HepG2 (cell line): ENCODE results near the gene UBALD1. TPM values are rescaled to one million over a fixed set of nuclear protein-coding genes. Genes with fewer than 3 reads are reported as not detected.

Source experiments
- AGO2 ChIP-seq: fragments of 200-400 bp; formaldehyde crosslinking; optimal IDR thresholded peaks from 2 replicates; pipeline ENCODE3; 2017; ENCODE audit warnings: mild to moderate bottlenecking, low read depth, low read length, moderate library complexity
- ATF1 ChIP-seq: IDR thresholded peaks from 2 replicates; pipeline ENCODE4 v1.6.1; 2016; ENCODE audit warnings: mild to moderate bottlenecking, control low read depth
- BCL6 ChIP-seq: IDR thresholded peaks from 2 replicates; pipeline ENCODE4 v1.6.1; 2016; ENCODE audit warnings: missing genetic modification reagents, missing compliant biosample characterization
- CREBL2 ChIP-seq: sonication (generic); formaldehyde crosslinking; IDR thresholded peaks from 2 replicates; pipeline ENCODE4 v1.8.1; 2023; ENCODE audit warnings: missing genetic modification reagents, mild to moderate bottlenecking, borderline replicate concordance
- FOXK1 ChIP-seq: sonication (generic); formaldehyde crosslinking; IDR thresholded peaks from 2 replicates; pipeline ENCODE4 v1.4.0; 2020; ENCODE audit warnings: low read depth, missing genetic modification reagents, borderline replicate concordance
- MAX ChIP-seq: IDR thresholded peaks from 2 replicates; pipeline ENCODE4 v1.6.1; 2012; ENCODE audit warnings: inconsistent platforms
- MAZ ChIP-seq, 2 experiments: sonication (generic) in 1 of 2; formaldehyde crosslinking in 1 of 2; IDR thresholded peaks; 2 replicates each; pipeline versions ENCODE4 v1.5.0 to v1.6.1; 2012 to 2020; ENCODE audit warnings: low read depth in 2 of 2, mild to moderate bottlenecking in 2 of 2, borderline replicate concordance in 1 of 2, improper control_type of control experiment in 1 of 2, low read length in 1 of 2, missing genetic modification reagents in 1 of 2, moderate library complexity in 1 of 2
- PAWR ChIP-seq: sonication (generic); formaldehyde crosslinking; IDR thresholded peaks from 2 replicates; pipeline ENCODE4 v1.4.0; 2020; ENCODE audit warnings: missing genetic modification reagents, mild to moderate bottlenecking, borderline replicate concordance
- PBX2 ChIP-seq: IDR thresholded peaks from 2 replicates; pipeline ENCODE4 v1.6.1; 2016; ENCODE audit warnings: control low read depth
- PLRG1 ChIP-seq: fragments of 450-650 bp; conservative IDR thresholded peaks from 2 replicates; pipeline ENCODE4 v1.6.1; 2016
- RFX1 ChIP-seq: fragments of 450-650 bp; IDR thresholded peaks from 2 replicates; pipeline ENCODE4 v1.6.1; 2017
- SRSF9 ChIP-seq: fragments of 200-400 bp; formaldehyde crosslinking; IDR thresholded peaks from 2 replicates; pipeline ENCODE4 v1.6.1; 2018; ENCODE audit warnings: borderline replicate concordance, mild to moderate bottlenecking, low read depth, low read length; ENCODE audit not compliant: insufficient read depth, poor library complexity, severe bottlenecking
- ZBTB49 ChIP-seq: sonication (generic); formaldehyde crosslinking; IDR thresholded peaks from 2 replicates; pipeline ENCODE4 v1.4.0; 2020; ENCODE audit warnings: missing genetic modification reagents, borderline replicate concordance
- ZFP36L2 ChIP-seq: sonication (generic); formaldehyde crosslinking; IDR thresholded peaks from 2 replicates; pipeline ENCODE4 v1.4.0; 2020; ENCODE audit warnings: missing genetic modification reagents
- ZNF263 ChIP-seq: sonication (generic); formaldehyde crosslinking; IDR thresholded peaks from 2 replicates; pipeline ENCODE4 v1.4.0; 2020; ENCODE audit warnings: missing genetic modification reagents
- ZNF484 ChIP-seq: sonication (generic); formaldehyde crosslinking; IDR thresholded peaks from 2 replicates; pipeline ENCODE4 v1.5.1; 2020; ENCODE audit warnings: mild to moderate bottlenecking, low read depth, missing genetic modification reagents, borderline replicate concordance
- ZNF639 ChIP-seq: conservative IDR thresholded peaks from 2 replicates; pipeline ENCODE4 v1.6.1; 2018; ENCODE audit warnings: missing genetic modification reagents
- ZNF674 ChIP-seq: sonication (generic); formaldehyde crosslinking; IDR thresholded peaks from 2 replicates; pipeline ENCODE4 v1.5.0; 2020; ENCODE audit warnings: low read depth, mild to moderate bottlenecking, missing genetic modification reagents
- ZNF792 ChIP-seq: IDR thresholded peaks from 2 replicates; pipeline ENCODE4 v1.6.1; 2016
- polyA plus RNA-seq, 8 experiments: library from polyadenylated mRNA; depleted of rRNA in 3 of 8; stranded (reverse) in 7 of 8; unstranded in 1 of 8; fragments of >200 nt; fragmentation: Illumina TruSeq in 4 of 8; extraction: Trizol in 4 of 8; gene quantifications; 2 replicates each; pipeline versions ENCODE4 v1.2.1 to v1.2.3, GENCODE V29; 2011 to 2016; ENCODE audit warnings: low read depth in 4 of 8, missing spikeins in 1 of 8, mixed read lengths in 1 of 8; ENCODE audit not compliant: insufficient read depth in 1 of 8
- total RNA-seq, 5 experiments: library from RNA; depleted of rRNA; stranded (reverse); fragments of >200 nt; fragmentation: Illumina TruSeq; extraction: Trizol; gene quantifications; 2 replicates each; pipeline ENCODE4 v1.2.3, GENCODE V29; 2016; ENCODE audit warnings: low read depth in 1 of 5
- TF ChIP-seq, protein P1 (sequence below): sonication (generic); formaldehyde crosslinking; IDR thresholded peaks from 2 replicates; pipeline ENCODE4 v1.8.1; 2023; ENCODE audit warnings: mild to moderate bottlenecking, missing genetic modification reagents
- TF ChIP-seq, protein P2 (sequence below): IDR thresholded peaks from 2 replicates; pipeline ENCODE4 v1.6.1; 2016; ENCODE audit warnings: low read depth

UBALD1 gene
- total and polyA plus RNA-seq, 2 of the 13 experiments (the other 11 are each of a cell fraction or from before 2014, with no cell fraction given), result 6.8 to 12.3 TPM

- TF ChIP-seq ZNF639 (CRISPR knock-in tag), result peak; percentile 83; the same call in 1 of the 2 replicates
- TF ChIP-seq SRSF9, result no peak
- TF ChIP-seq ZBTB49 (CRISPR knock-in tag), result 0 out of 2 replicates have a peak, but pooled peaks have one; percentile 30
- peak; percentile 95 for TF ChIP-seq ZNF792 (CRISPR knock-in tag)
- peak; percentile 70; the same call in 1 of the 2 replicates for TF ChIP-seq ZFP36L2
- TF ChIP-seq ZNF484 (CRISPR knock-in tag), result 0 out of 2 replicates have a peak, but pooled peaks have one; percentile 50
- TF ChIP-seq BCL6 (CRISPR knock-in tag), result peak; percentile 96
- peak; percentile 41; the same call in 1 of the 2 replicates for TF ChIP-seq MAZ (IDR thresholded peaks at IDR 0.05; ENCODE audit: borderline replicate concordance, low read depth, low read length)
- TF ChIP-seq MAZ (CRISPR knock-in tag; IDR thresholded peaks at IDR 0.05; ENCODE audit: low read depth), result peak; percentile 74
- peak; percentile 46; the same call in 1 of the 2 replicates for TF ChIP-seq ZNF263 (CRISPR knock-in tag)
- TF ChIP-seq, protein P1, sequence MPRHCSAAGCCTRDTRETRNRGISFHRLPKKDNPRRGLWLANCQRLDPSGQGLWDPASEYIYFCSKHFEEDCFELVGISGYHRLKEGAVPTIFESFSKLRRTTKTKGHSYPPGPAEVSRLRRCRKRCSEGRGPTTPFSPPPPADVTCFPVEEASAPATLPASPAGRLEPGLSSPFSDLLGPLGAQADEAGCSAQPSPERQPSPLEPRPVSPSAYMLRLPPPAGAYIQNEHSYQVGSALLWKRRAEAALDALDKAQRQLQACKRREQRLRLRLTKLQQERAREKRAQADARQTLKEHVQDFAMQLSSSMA, result peak; percentile 77; the same call in 1 of the 2 replicates
- peak; percentile 58; the same call in 1 of the 2 replicates for TF ChIP-seq PBX2 (CRISPR knock-in tag)
- 0 out of 2 replicates have a peak, but pooled peaks have one; percentile 38 for TF ChIP-seq ZNF674 (CRISPR knock-in tag)
- TF ChIP-seq FOXK1 (CRISPR knock-in tag), result peak; percentile 74; the same call in 1 of the 2 replicates
- TF ChIP-seq, protein P2, sequence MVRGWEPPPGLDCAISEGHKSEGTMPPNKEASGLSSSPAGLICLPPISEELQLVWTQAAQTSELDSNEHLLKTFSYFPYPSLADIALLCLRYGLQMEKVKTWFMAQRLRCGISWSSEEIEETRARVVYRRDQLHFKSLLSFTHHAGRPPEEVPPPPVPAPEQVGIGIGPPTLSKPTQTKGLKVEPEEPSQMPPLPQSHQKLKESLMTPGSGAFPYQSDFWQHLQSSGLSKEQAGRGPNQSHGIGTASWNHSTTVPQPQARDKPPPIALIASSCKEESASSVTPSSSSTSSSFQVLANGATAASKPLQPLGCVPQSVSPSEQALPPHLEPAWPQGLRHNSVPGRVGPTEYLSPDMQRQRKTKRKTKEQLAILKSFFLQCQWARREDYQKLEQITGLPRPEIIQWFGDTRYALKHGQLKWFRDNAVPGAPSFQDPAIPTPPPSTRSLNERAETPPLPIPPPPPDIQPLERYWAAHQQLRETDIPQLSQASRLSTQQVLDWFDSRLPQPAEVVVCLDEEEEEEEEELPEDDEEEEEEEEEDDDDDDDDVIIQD, result no peak; the same call in 1 of the 2 replicates
- TF ChIP-seq RFX1, result no peak
- no peak for TF ChIP-seq ATF1 (CRISPR knock-in tag)
- TF ChIP-seq PLRG1, result no peak
- TF ChIP-seq MAX, result peak; percentile 99
- TF ChIP-seq CREBL2 (CRISPR knock-in tag), result peak; percentile 97; the same call in 1 of the 2 replicates
- TF ChIP-seq PAWR (CRISPR knock-in tag), result no peak
- TF ChIP-seq AGO2, result peak; percentile 46
These were observed 49.2 kb upstream of the UBALD1 start (continued) for GRCh38 chr16:4663777-4664465.
